IPS DF 6.9 (cell line): ENCODE results near the gene C3orf70.
"Not testable (repeated sequence)": the region's sequence is repeated elsewhere in the genome, so short reads cannot be mapped to it uniquely, and the experiment has no call there.

Experiments
- DNase-seq: peaks from one replicate; pipeline ENCODE4 v3.0.0-alpha.2; 2013; ENCODE audit warnings: low read depth, low spot score
- H3K27ac ChIP-seq: one replicate; pipeline ENCODE4 v1.5.1; 2013; ENCODE audit warnings: low read length, control low read depth
- H3K27me3 ChIP-seq: 2 replicates; pipeline ENCODE4 v1.6.1; 2013; ENCODE audit warnings: mild to moderate bottlenecking, low read length; ENCODE audit not compliant: control insufficient read depth, insufficient read depth
- H3K36me3 ChIP-seq: 2 replicates; pipeline ENCODE4 v1.6.1; 2013; ENCODE audit warnings: low read length; ENCODE audit not compliant: control insufficient read depth, insufficient read depth
- H3K4me1 ChIP-seq: 2 replicates; pipeline ENCODE4 v1.6.1; 2013; ENCODE audit warnings: low read length; ENCODE audit not compliant: control insufficient read depth, insufficient read depth
- H3K4me3 ChIP-seq: 2 replicates; pipeline ENCODE4 v1.5.1; 2013; ENCODE audit warnings: mild to moderate bottlenecking, low read length
- H3K9me3 ChIP-seq: 2 replicates; pipeline ENCODE4 v1.6.1; 2013; ENCODE audit warnings: low read length, inconsistent platforms; ENCODE audit not compliant: control insufficient read depth, insufficient read depth
- WGBS: extraction: QIAGEN DNeasy Blood & Tissue Kit; methylation state at CpG from one replicate; pipeline ENCODE4 v1.1.7; 2013; ENCODE audit warnings: mixed read lengths, missing lambda C conversion rate; ENCODE audit not compliant: insufficient read length, insufficient coverage; 5-methylcytosine and 5-hydroxymethylcytosine counted together

Gene C3orf70

GRCh38 chr3:185120126-185120525, 32.7 kb downstream of the C3orf70 start:
- no peak for DNase-seq
- Histone ChIP-seq H3K4me3 (no peak overlapping the region), H3K36me3 (no peaks in the 10 kb centered on the region), H3K27me3 (no peaks in the 10 kb centered on the region), H3K9me3 (no peaks in the 10 kb centered on the region), H3K4me1 (no peaks in the 10 kb centered on the region), H3K27ac (no peak overlapping the region)
- WGBS = no CpG with 5 or more reads among the region's 3 CpGs

- H3K36me3 ChIP-seq = no peaks in the 10 kb centered on the region
- no peaks in the 10 kb centered on the region for H3K27me3 ChIP-seq
- H3K27ac ChIP-seq = no peak overlapping the region
- no peaks in the 10 kb centered on the region for H3K4me1 ChIP-seq
- H3K4me3 ChIP-seq = no peak overlapping the region
- DNase-seq = no peak
- no peaks in the 10 kb centered on the region for H3K9me3 ChIP-seq
These were observed 37.5 kb downstream of the C3orf70 start for GRCh38 chr3:185115371-185115770.

- Histone ChIP-seq H3K4me1 (no peaks in the 10 kb centered on the region), H3K4me3 (no peak overlapping the region), H3K27ac (no peak overlapping the region), H3K27me3 (no peaks in the 10 kb centered on the region), H3K36me3 (no peaks in the 10 kb centered on the region), H3K9me3 (no peaks in the 10 kb centered on the region)
- DNase-seq = no peak
- no CpG with 5 or more reads among the region's 4 CpGs for WGBS
These were observed 38.1 kb downstream of the C3orf70 start for GRCh38 chr3:185114756-185115155.

- H3K9me3 ChIP-seq = no peaks in the 10 kb centered on the region
- no peaks in the 10 kb centered on the region for H3K4me1 ChIP-seq
- H3K27ac ChIP-seq = no peak overlapping the region
- DNase-seq = no peak
- no peaks in the 10 kb centered on the region for H3K36me3 ChIP-seq
- H3K4me3 ChIP-seq = no peak overlapping the region
- no peaks in the 10 kb centered on the region for H3K27me3 ChIP-seq
- 100% methylated on average over 1 of the region's 5 CpGs for WGBS
These were observed 40.7 kb downstream of the C3orf70 start for GRCh38 chr3:185112186-185112585.

- H3K27me3 ChIP-seq, H3K36me3 ChIP-seq, H3K4me3 ChIP-seq, H3K4me1 ChIP-seq, H3K27ac ChIP-seq, H3K9me3 ChIP-seq, DNase-seq: not testable (repeated sequence)
- WGBS = no CpG with 5 or more reads among the region's 2 CpGs
These were observed 43.8 kb downstream of the C3orf70 start for GRCh38 chr3:185109012-185109411.

GRCh38 chr3:185106256-185106890, 46.5 kb downstream of the C3orf70 start:
- not testable (repeated sequence) for H3K27me3 ChIP-seq, DNase-seq, H3K27ac ChIP-seq, H3K4me1 ChIP-seq, H3K4me3 ChIP-seq, H3K36me3 ChIP-seq, H3K9me3 ChIP-seq
- no CpG with 5 or more reads among the region's 9 CpGs for WGBS

- DNase-seq = no peak
- H3K4me1 ChIP-seq = no peaks in the 10 kb centered on the region
- H3K9me3 ChIP-seq = no peaks in the 10 kb centered on the region
- H3K4me3 ChIP-seq = no peak overlapping the region
- H3K36me3 ChIP-seq = no peaks in the 10 kb centered on the region
- no peaks in the 10 kb centered on the region for H3K27me3 ChIP-seq
- no peak overlapping the region for H3K27ac ChIP-seq
- WGBS = no CpG with 5 or more reads among the region's 7 CpGs
These were observed 49.3 kb downstream of the C3orf70 start for GRCh38 chr3:185103359-185104127.

- Histone ChIP-seq H3K9me3 (no peaks in the 10 kb centered on the region), H3K36me3 (no peaks in the 10 kb centered on the region), H3K27ac (no peak overlapping the region), H3K27me3 (no peaks in the 10 kb centered on the region), H3K4me1 (no peaks in the 10 kb centered on the region), H3K4me3 (no peak overlapping the region)
- no peak for DNase-seq
- no CpG with 5 or more reads among the region's 4 CpGs for WGBS
These were observed 58.2 kb downstream of the C3orf70 start for GRCh38 chr3:185094697-185095096.

GRCh38 chr3:185093116-185093515, 59.7 kb downstream of the C3orf70 start:
- no peak overlapping the region for H3K27ac ChIP-seq
- no peaks in the 10 kb centered on the region for H3K27me3 ChIP-seq
- H3K9me3 ChIP-seq = no peaks in the 10 kb centered on the region
- DNase-seq = no peak
- H3K36me3 ChIP-seq = no peaks in the 10 kb centered on the region
- no peaks in the 10 kb centered on the region for H3K4me1 ChIP-seq
- H3K4me3 ChIP-seq = no peak overlapping the region

- no peaks in the 10 kb centered on the region for H3K9me3 ChIP-seq
These were observed 62.0 kb downstream of the C3orf70 start for GRCh38 chr3:185090811-185091210.

GRCh38 chr3:185089751-185090150, 63.1 kb downstream of the C3orf70 start:
- no peaks in the 10 kb centered on the region for H3K27me3 ChIP-seq
- DNase-seq = no peak
- no peaks in the 10 kb centered on the region for H3K4me1 ChIP-seq
- no peaks in the 10 kb centered on the region for H3K36me3 ChIP-seq
- no peaks in the 10 kb centered on the region for H3K9me3 ChIP-seq
- H3K27ac ChIP-seq = no peak overlapping the region
- no peak overlapping the region for H3K4me3 ChIP-seq

More at GRCh38 chr3:185090811-185091210, 62.0 kb downstream of the C3orf70 start:
- WGBS = no CpG with 5 or more reads among the region's 4 CpGs
- no peaks in the 10 kb centered on the region for H3K4me1 ChIP-seq
- no peak overlapping the region for H3K4me3 ChIP-seq
- H3K27me3 ChIP-seq = no peaks in the 10 kb centered on the region
- H3K36me3 ChIP-seq = no peaks in the 10 kb centered on the region
- no peak overlapping the region for H3K27ac ChIP-seq
- DNase-seq = no peak
